Neural cell (in vitro differentiated cells): ENCODE results near the gene HIBCH. TPM values are rescaled to one million over a fixed set of nuclear protein-coding genes. Genes with fewer than 3 reads are reported as not detected.

Experiments used
- H2AFZ ChIP-seq: fragments of 200-600, 300-800 bp; sonication (generic), shearing (Covaris generic); 2 replicates; pipeline ENCODE4 v1.6.0; 2014; ENCODE audit warnings: low read depth, mild to moderate bottlenecking, antibody characterized with exemption, low read length, moderate library complexity
- H3F3A ChIP-seq: fragments of 200-600 bp; shearing (Covaris generic); 2 replicates; pipeline ENCODE4 v1.6.1; 2016; ENCODE audit warnings: mild to moderate bottlenecking, moderate library complexity, mixed read lengths, antibody characterized with exemption, low read length; ENCODE audit not compliant: insufficient read depth, poor library complexity, severe bottlenecking
- H3K27ac ChIP-seq: fragments of 200-600, 300-800 bp; sonication (generic), shearing (Covaris generic); 2 replicates; pipeline ENCODE4 v1.5.1; 2014; ENCODE audit warnings: mild to moderate bottlenecking, low read length, moderate library complexity
- H3K27me3 ChIP-seq: fragments of 300-800, 200-600 bp; sonication (generic), shearing (Covaris generic); 2 replicates; pipeline ENCODE4 v1.6.0; 2014; ENCODE audit warnings: mild to moderate bottlenecking, low read depth, low read length, moderate library complexity; ENCODE audit not compliant: insufficient read depth
- H3K36me3 ChIP-seq: fragments of 300-800, 200-600 bp; sonication (generic), shearing (Covaris generic); 2 replicates; pipeline ENCODE4 v1.5.1; 2014; ENCODE audit warnings: mild to moderate bottlenecking, antibody characterized with exemption, low read length, moderate library complexity; ENCODE audit not compliant: insufficient read depth
- H3K4me2 ChIP-seq: fragments of 300-800, 200-600 bp; sonication (generic), shearing (Covaris generic); 2 replicates; pipeline ENCODE4 v1.6.0; 2014; ENCODE audit warnings: mild to moderate bottlenecking, low read length
- H3K4me3 ChIP-seq: fragments of 300-800, 200-600 bp; sonication (generic), shearing (Covaris generic); 2 replicates; pipeline ENCODE4 v1.5.1; 2014; ENCODE audit warnings: mild to moderate bottlenecking, low read length, moderate library complexity
- H3K79me2 ChIP-seq: fragments of 200-600 bp; shearing (Covaris generic); replicated peaks from 2 replicates; pipeline ENCODE4 v1.6.0; 2014; ENCODE audit warnings: mild to moderate bottlenecking, low read length, moderate library complexity; ENCODE audit not compliant: insufficient read depth
- H3K9ac ChIP-seq: fragments of 300-800, 200-600 bp; sonication (generic), shearing (Covaris generic); 2 replicates; pipeline ENCODE4 v1.6.1; 2016; ENCODE audit warnings: mild to moderate bottlenecking, low read length, mixed read lengths
- H3K9me2 ChIP-seq: fragments of 200-600 bp; shearing (Covaris generic); 2 replicates; pipeline ENCODE4 v1.6.1; 2016; ENCODE audit warnings: mild to moderate bottlenecking, low read length, mixed read lengths; ENCODE audit not compliant: insufficient read depth
- H3K9me3 ChIP-seq: fragments of 200-600, 300-800 bp; sonication (generic), shearing (Covaris generic); 2 replicates; pipeline ENCODE4 v1.6.1; 2016; ENCODE audit warnings: mild to moderate bottlenecking, mixed run types, low read length, moderate library complexity, mixed read lengths
- H4K20me1 ChIP-seq: fragments of 200-600 bp; shearing (Covaris generic); 2 replicates; pipeline ENCODE4 v1.6.1; 2016; ENCODE audit warnings: mild to moderate bottlenecking, mixed run types; ENCODE audit not compliant: insufficient read depth
- CTCF ChIP-seq: fragments of 450-650 bp; IDR thresholded peaks from 2 replicates; pipeline ENCODE4 v1.5.1; 2014; ENCODE audit warnings: antibody characterized with exemption, mild to moderate bottlenecking, moderate library complexity; ENCODE audit not compliant: poor library complexity, severe bottlenecking
- EP300 ChIP-seq: fragments of 450-650 bp; conservative IDR thresholded peaks from 2 replicates; pipeline ENCODE4 v1.6.1; 2014; ENCODE audit warnings: antibody characterized with exemption, mild to moderate bottlenecking, moderate library complexity; ENCODE audit not compliant: poor library complexity, severe bottlenecking
- EZH2 ChIP-seq: fragments of 200-600, 300-800 bp; shearing (Covaris generic), sonication (generic); IDR thresholded peaks from 2 replicates; pipeline ENCODE4 v1.6.1; 2014; ENCODE audit warnings: antibody characterized with exemption, low read length, borderline replicate concordance, mild to moderate bottlenecking; ENCODE audit not compliant: insufficient read depth, poor library complexity, severe bottlenecking
- MXI1 ChIP-seq: fragments of 450-650 bp; conservative IDR thresholded peaks from 2 replicates; pipeline ENCODE4 v1.6.1; 2014; ENCODE audit warnings: antibody characterized with exemption, mild to moderate bottlenecking; ENCODE audit not compliant: poor library complexity, severe bottlenecking
- POLR2AphosphoS5 ChIP-seq: IDR thresholded peaks from 2 replicates; pipeline ENCODE4 v1.6.1; 2012
- RAD21 ChIP-seq: fragments of 450-650 bp; conservative IDR thresholded peaks from 2 replicates; pipeline ENCODE4 v1.6.1; 2014; ENCODE audit warnings: antibody characterized with exemption, mild to moderate bottlenecking, moderate library complexity
- REST ChIP-seq: IDR thresholded peaks from 2 replicates; pipeline ENCODE4 v1.6.1; 2012; ENCODE audit warnings: borderline replicate concordance
- SMC3 ChIP-seq: fragments of 450-650 bp; conservative IDR thresholded peaks from 2 replicates; pipeline ENCODE4 v1.6.1; 2014; ENCODE audit warnings: antibody characterized with exemption, mild to moderate bottlenecking, moderate library complexity; ENCODE audit not compliant: poor library complexity
- TAF1 ChIP-seq: IDR thresholded peaks from 2 replicates; pipeline ENCODE4 v1.6.1; 2012; ENCODE audit warnings: low read depth
- polyA plus RNA-seq: library from polyadenylated mRNA; depleted of rRNA; stranded (reverse); fragments of >200 nt; gene quantifications from 2 replicates; pipeline ENCODE4 v1.2.3, GENCODE V29; 2014

The HIBCH gene
- polyA plus RNA-seq, 1 donor from 2014 or later, result 17.8 TPM

GRCh38 chr2:190177249-190178040 is 142.2 kb downstream of the HIBCH start:
- H3K79me2 ChIP-seq, result no peaks in the 10 kb centered on the region
- no peaks in the 10 kb centered on the region for H3K36me3 ChIP-seq
- H2AFZ ChIP-seq, result no peak overlapping the region
- H3K27ac ChIP-seq, result no peak overlapping the region
- no peaks in the 10 kb centered on the region for H4K20me1 ChIP-seq
- no peaks in the 10 kb centered on the region for H3K9me3 ChIP-seq
- no peak overlapping the region for H3K4me3 ChIP-seq
- H3F3A ChIP-seq, result no peaks in the 10 kb centered on the region
- peaks cover 10% of the 10 kb centered on the region for H3K27me3 ChIP-seq
- no peaks in the 10 kb centered on the region for H3K9me2 ChIP-seq
- no peak overlapping the region for H3K4me2 ChIP-seq
- no peak for TF ChIP-seq CTCF
- TF ChIP-seq RAD21, result no peak
- TF ChIP-seq SMC3, result no peak
- TF ChIP-seq REST, result no peak
- TF ChIP-seq TAF1, result no peak
- no peak for TF ChIP-seq EP300
- TF ChIP-seq MXI1, result no peak
- TF ChIP-seq POLR2AphosphoS5, result no peak
- no peak for TF ChIP-seq EZH2
- no peak overlapping the region for H3K9ac ChIP-seq

- no peak overlapping the region for H2AFZ ChIP-seq
- H3K36me3 ChIP-seq, result no peaks in the 10 kb centered on the region
- no peaks in the 10 kb centered on the region for H3K79me2 ChIP-seq
- no peak overlapping the region for H3K9ac ChIP-seq
- no peak overlapping the region for H3K4me2 ChIP-seq
- TF ChIP-seq MXI1, result no peak
- no peak for TF ChIP-seq RAD21
- no peaks in the 10 kb centered on the region for H3K27me3 ChIP-seq
- H3K9me3 ChIP-seq, result no peaks in the 10 kb centered on the region
- no peaks in the 10 kb centered on the region for H3F3A ChIP-seq
- no peaks in the 10 kb centered on the region for H4K20me1 ChIP-seq
- no peak overlapping the region for H3K4me3 ChIP-seq
- no peak overlapping the region for H3K27ac ChIP-seq
- H3K9me2 ChIP-seq, result no peaks in the 10 kb centered on the region
Measured at GRCh38 chr2:190173392-190173791, 146.2 kb downstream of the HIBCH start.
